Lung (tissue), 12 donors: ENCODE measurements around the gene TOGARAM2. TPM values are rescaled to one million over a fixed set of nuclear protein-coding genes. Genes with fewer than 3 reads are reported as not detected.

Source experiments
- ATAC-seq: fragments of 200-7000 bp; cut with Tn5 transposase; one replicate; pipeline ENCODE4 v1.9.1; 2020; ENCODE audit warnings: moderate number of reproducible peaks; ENCODE audit not compliant: insufficient read depth, low FRiP score
- DNase-seq, 3 donors: peaks; one replicate each; pipeline ENCODE4 v3.0.0-alpha.2; 2013 to 2017
- H3K27ac ChIP-seq, 2 donors: one replicate each; pipeline ENCODE4 v1.5.1; 2013; ENCODE audit warnings: mild to moderate bottlenecking in 2 of 2, moderate library complexity in 2 of 2, control low read depth in 1 of 2, inconsistent platforms in 1 of 2, low read depth in 1 of 2, low read length in 1 of 2
- H3K27me3 ChIP-seq, 3 donors: one replicate each; pipeline ENCODE4 v1.5.1; 2013; ENCODE audit warnings: low read length in 2 of 3; ENCODE audit not compliant: control insufficient read depth in 3 of 3, insufficient read depth in 3 of 3
- H3K36me3 ChIP-seq, 4 donors: one replicate each; pipeline ENCODE4 v1.5.1; 2013; ENCODE audit warnings: low read length in 4 of 4, mild to moderate bottlenecking in 1 of 4, moderate library complexity in 1 of 4; ENCODE audit not compliant: control insufficient read depth in 4 of 4, insufficient read depth in 4 of 4
- H3K4me1 ChIP-seq, 5 donors: one replicate each; pipeline ENCODE4 v1.5.1; 2013; ENCODE audit warnings: low read length in 5 of 5, mild to moderate bottlenecking in 2 of 5, moderate library complexity in 1 of 5; ENCODE audit not compliant: control insufficient read depth in 5 of 5, insufficient read depth in 5 of 5
- H3K4me3 ChIP-seq: one replicate; pipeline ENCODE4 v1.5.1; 2013; ENCODE audit warnings: mild to moderate bottlenecking, control low read depth, moderate library complexity
- H3K9ac ChIP-seq, 2 donors: one replicate each; pipeline ENCODE4 v1.5.1; 2013; ENCODE audit warnings: low read length in 2 of 2, control low read depth in 1 of 2; ENCODE audit not compliant: insufficient read depth in 1 of 2
- H3K9me3 ChIP-seq, 4 donors: one replicate each; pipeline ENCODE4 v1.5.1; 2013; ENCODE audit warnings: low read length in 3 of 4, mild to moderate bottlenecking in 1 of 4, moderate library complexity in 1 of 4; ENCODE audit not compliant: control insufficient read depth in 4 of 4, insufficient read depth in 3 of 4
- CTCF ChIP-seq: IDR thresholded peaks from 2 replicates; pipeline ENCODE4 v1.5.1; 2012; ENCODE audit warnings: mild to moderate bottlenecking; ENCODE audit errors: control extremely low read depth, extremely low read depth
- WGBS, 2 donors: extraction: QIAGEN DNeasy Blood & Tissue Kit; methylation state at CpG; one replicate each; pipeline ENCODE4 v1.1.7; 2013; 5-methylcytosine and 5-hydroxymethylcytosine counted together
- polyA plus RNA-seq, 2 donors: library from polyadenylated mRNA; stranded (reverse); fragments of 200-250 nt; gene quantifications; one replicate each; pipeline ENCODE4 v1.2.1, GENCODE V29; 2013
- total RNA-seq, 2 donors: library from RNA; depleted of rRNA in 1 of 2; stranded (reverse); fragments of >200 nt in 1 of 2; gene quantifications; one replicate each; pipeline ENCODE4 v1.2.1, GENCODE V29; 2014 to 2021
- donor health status: control.
- donor health status: control.
- donor health status: Bipolar disorder and iron deficiency.
- donor health status: healthy.
- donor health status: DM: yes; HTN: yes; CAD: no.

The TOGARAM2 gene
- total and polyA plus RNA-seq, 4 donors: 7.0 to 19.8 (median 8.6) TPM

- H3K27me3 ChIP-seq: no peaks in the 10 kb centered on the region
- ATAC-seq (no peak), DNase-seq (no peak)
- no peak overlapping the region for H3K27ac ChIP-seq
- 91 to 93% methylated on average over 14 of the region's 14 CpGs for whole genome bisulfite sequencing, 2 donors
- H3K4me1 ChIP-seq: no peaks in the 10 kb centered on the region
- H3K36me3 ChIP-seq: peaks cover 29 to 55% (median 38%) of the 10 kb centered on the region in 4 donors
- no peak overlapping the region for H3K9ac ChIP-seq
- peaks cover 0 to 5% (median under 1%) of the 10 kb centered on the region in 4 donors for H3K9me3 ChIP-seq
- no peak overlapping the region for H3K4me3 ChIP-seq
- no peak for TF ChIP-seq CTCF
These were observed 36.4 kb upstream of the TOGARAM2 start for GRCh38 chr2:28944535-28945248.

DNA sequence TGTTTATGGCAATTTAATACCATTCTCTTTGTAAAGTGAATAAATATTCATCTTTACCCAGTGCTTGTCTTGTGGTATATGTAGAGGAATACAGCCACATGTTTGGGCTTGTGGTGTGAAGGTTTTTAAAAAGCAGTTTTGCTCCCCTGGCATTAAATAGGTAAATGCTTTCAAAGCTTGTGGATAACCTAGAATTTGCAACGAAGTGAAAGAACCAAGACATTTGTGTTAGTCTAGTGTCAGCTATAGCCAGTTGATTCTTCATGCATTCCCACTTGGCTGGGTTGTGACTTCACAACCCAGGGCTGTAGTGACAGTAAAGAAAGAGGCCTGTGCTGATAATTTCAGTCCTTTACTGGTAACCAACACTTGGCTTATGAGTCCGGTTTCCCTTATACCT is 32.9 kb upstream of the TOGARAM2 start:
- Histone ChIP-seq H3K4me3 (no peak overlapping the region), H3K36me3 (peaks cover 15 to 34% (median 21%) of the 10 kb centered on the region in 4 donors), H3K9ac (no peak overlapping the region), H3K27me3 (no peaks in the 10 kb centered on the region), H3K27ac (no peak overlapping the region), H3K9me3 (peaks cover 0 to 5% (median 0%) of the 10 kb centered on the region in 4 donors), H3K4me1 (peaks cover 0 to 3% (median 0%) of the 10 kb centered on the region in 5 donors)
- DNase-seq (no peak), ATAC-seq (no peak)
- TF ChIP-seq CTCF: no peak
- WGBS, 2 donors: 97 to 99% methylated on average over 2 of the region's 2 CpGs

DNA sequence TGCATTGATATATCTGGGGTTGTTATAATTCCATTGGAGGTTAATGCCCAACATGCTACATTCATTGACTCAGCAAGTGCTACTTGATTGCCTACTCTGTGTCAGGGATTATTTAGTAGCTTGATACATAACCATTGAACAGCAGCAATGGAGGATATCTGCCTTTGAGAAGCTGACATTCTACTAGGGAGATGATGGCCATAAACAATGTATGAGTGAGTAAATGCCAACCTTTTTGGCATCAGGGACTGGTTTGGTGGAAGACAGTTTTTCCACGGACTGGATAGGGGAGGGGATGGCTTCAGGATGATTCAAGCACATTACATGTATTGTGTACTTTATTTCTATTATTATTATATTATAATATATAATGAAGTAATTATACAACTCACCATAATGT is 31.9 kb upstream of the TOGARAM2 start:
- Histone ChIP-seq H3K27ac (no peak overlapping the region), H3K9me3 (peaks cover 0 to 5% (median 0%) of the 10 kb centered on the region in 4 donors), H3K36me3 (peaks cover 12 to 26% (median 15%) of the 10 kb centered on the region in 4 donors), H3K4me3 (no peak overlapping the region), H3K4me1 (peaks cover 0 to 3% (median 0%) of the 10 kb centered on the region in 5 donors), H3K27me3 (no peaks in the 10 kb centered on the region), H3K9ac (no peak overlapping the region)
- WGBS, 2 donors: 98 to 100% methylated on average over 1 of the region's 1 CpG
- no peak for TF ChIP-seq CTCF
- no peak for DNase-seq
- no peak for ATAC-seq
